Astrocyte of the spinal cord (primary cell): ENCODE measurements around the gene TBX1.

Experiments used
- DNase-seq: peaks from one replicate; pipeline ENCODE4 v3.0.0; 2011; ENCODE audit warnings: low read depth, low spot score
- H3K4me3 ChIP-seq: 2 replicates; pipeline ENCODE4 v1.5.1; 2011; ENCODE audit warnings: low read depth, mild to moderate bottlenecking, low read length, moderate library complexity
- in situ Hi-C: cut with HindIII; loops from 2 replicates; pipeline ENCODE4 v1.10.0; 2017; ENCODE audit warnings: low sequenced_read_pairs
- TF ChIP-seq, protein P1 (sequence below): IDR thresholded peaks from 2 replicates; pipeline ENCODE4 v1.5.1; 2012; ENCODE audit warnings: low read depth, mild to moderate bottlenecking, low read length, inconsistent platforms

Gene TBX1

DNA sequence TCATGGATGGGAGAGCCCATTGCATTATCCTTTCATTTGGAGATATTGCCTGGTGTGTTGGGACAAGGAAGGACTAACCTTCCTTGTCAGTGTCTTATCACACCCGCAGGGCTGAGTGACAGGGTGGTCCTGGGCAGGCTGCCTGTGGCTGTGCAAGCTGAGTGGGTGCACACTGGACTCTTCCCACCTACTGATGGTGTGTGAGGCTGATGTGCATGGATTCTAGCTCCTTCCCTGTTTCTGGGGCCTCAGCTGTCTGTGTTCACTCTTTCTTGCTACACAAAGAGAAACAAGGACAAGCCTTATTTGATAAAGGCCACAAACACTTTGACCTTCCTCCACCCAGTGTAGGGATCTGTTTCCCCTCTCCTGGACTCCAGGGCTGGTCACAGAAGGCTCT lies 22.0 kb downstream of the TBX1 start:
- no peak for DNase-seq
- TF ChIP-seq, protein P1, sequence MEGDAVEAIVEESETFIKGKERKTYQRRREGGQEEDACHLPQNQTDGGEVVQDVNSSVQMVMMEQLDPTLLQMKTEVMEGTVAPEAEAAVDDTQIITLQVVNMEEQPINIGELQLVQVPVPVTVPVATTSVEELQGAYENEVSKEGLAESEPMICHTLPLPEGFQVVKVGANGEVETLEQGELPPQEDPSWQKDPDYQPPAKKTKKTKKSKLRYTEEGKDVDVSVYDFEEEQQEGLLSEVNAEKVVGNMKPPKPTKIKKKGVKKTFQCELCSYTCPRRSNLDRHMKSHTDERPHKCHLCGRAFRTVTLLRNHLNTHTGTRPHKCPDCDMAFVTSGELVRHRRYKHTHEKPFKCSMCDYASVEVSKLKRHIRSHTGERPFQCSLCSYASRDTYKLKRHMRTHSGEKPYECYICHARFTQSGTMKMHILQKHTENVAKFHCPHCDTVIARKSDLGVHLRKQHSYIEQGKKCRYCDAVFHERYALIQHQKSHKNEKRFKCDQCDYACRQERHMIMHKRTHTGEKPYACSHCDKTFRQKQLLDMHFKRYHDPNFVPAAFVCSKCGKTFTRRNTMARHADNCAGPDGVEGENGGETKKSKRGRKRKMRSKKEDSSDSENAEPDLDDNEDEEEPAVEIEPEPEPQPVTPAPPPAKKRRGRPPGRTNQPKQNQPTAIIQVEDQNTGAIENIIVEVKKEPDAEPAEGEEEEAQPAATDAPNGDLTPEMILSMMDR: no peak
- in situ Hi-C loops: no loop called here
- no peak overlapping the region for H3K4me3 ChIP-seq

DNA sequence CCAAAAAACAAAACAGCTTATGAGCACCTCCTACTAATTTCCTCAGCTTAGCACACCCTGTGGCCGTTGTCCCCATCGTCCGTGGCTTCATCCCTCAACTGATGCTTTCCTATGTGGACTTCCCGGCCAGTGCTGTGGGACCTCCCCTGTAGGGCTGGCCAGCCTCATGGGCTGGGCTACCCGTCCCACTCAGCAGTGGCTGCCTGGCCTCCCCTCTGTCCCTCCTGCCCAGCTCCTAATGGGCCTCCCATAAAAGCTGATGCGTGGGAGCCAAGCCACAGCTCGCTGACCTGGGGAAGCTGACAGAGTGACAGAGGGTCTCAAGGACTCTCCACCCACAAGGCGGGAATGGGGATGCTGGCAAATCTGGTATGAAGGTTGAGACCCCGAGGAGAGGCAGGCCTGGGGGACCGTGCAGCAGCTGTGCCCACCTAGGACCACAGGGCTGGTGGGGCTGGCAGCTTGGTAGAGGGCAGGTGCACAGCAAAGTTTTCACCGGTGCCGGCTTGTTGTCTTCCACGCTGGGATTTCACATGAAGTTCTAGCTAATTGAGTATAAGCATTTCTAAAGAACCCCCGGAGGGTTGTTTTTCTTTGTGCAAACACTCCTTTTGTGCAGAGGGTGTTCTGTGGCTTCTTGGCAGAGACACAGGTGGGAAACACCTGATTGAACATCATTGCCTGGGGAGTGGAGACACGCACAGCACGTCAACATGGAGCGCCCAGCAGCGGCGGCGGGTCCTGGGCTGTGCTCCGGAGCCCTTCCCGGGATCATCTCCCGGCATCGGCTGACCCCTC lies 23.2 kb downstream of the TBX1 start:
- no peak overlapping the region for H3K4me3 ChIP-seq
- in situ Hi-C loops: no loop called here
- TF ChIP-seq, protein P1: no peak
- no peak for DNase-seq

DNA sequence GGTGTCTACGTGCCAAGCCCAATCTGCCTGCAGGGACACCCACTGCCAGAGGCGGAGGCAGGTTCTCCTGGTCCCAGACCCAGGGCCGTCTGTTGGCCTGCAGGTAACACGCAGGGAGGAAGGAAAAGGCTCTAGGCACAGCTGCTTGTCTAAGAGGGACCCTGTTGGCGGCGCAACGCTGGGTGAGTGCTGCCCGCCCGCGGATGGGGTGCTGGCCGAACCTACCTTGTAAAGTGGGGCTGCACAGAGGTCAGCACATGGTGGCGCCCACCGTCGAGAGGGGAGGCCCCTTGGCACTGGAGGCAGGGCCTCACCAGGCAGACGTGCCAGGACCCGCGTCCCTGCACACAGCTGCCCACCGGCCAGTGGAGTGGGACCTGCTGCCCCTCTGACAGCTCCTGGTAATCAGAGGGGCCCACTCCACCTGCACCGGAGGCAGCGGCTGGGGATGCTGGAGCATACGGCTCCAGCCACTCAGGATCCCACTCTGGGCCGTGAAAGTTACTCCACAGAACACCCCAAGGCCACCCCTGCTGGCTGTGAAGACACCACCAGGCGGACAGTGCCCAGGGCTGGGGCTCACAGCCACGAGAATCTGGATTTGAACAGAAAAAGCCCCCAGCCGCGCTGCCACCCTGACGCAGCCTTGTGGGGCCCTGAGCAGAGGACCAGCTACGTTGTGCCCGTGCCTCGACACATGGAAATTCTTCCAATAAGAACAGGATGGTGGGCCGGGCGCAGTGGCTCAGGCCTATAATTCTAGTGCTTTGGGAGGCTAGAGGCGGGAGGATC lies 24.0 kb downstream of the TBX1 start:
- TF ChIP-seq, protein P1: no peak
- DNase-seq: no peak
- in situ Hi-C loops: no loop called here
- H3K4me3 ChIP-seq: no peak overlapping the region

DNA sequence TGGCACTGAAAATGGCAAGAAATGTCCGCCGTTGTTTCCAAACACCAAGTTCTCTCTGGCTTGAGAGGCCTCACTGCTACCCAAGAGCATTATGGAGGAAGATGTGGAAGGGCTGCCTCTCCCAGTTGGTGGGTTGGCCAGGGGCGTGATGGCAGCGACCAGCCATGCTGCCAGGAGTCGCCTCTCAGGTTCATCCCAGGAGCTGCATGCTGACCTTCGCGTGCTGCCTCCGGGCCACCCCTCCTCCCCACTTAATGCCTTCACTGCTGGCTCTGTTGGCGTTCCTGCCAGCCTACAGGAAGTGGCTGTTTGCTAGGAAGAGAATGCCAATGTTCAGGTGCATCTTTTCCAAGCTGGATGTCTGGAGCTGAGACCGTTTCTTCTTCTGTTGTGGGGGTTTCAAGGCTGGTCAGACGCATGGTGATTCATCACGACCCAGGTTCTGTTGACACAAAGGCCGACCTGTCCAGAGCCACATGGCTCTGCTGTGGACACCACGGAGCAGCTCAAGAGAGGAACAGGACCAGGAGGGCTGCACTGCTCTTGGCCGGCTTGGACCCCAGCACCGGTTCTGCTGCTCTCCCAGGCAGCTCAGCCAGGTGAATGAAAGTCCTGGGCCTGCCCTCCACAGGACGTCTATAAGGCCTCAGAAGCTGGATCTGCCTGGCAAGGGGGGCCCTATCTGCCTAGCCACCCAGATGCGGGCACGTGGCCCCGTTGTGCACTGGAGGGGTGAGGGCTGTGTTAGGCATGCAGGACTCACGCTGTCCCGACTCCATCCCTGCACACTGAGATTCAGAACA lies 25.1 kb downstream of the TBX1 start:
- H3K4me3 ChIP-seq: no peak overlapping the region
- TF ChIP-seq, protein P1: no peak
- in situ Hi-C loops: no loop called here

DNA sequence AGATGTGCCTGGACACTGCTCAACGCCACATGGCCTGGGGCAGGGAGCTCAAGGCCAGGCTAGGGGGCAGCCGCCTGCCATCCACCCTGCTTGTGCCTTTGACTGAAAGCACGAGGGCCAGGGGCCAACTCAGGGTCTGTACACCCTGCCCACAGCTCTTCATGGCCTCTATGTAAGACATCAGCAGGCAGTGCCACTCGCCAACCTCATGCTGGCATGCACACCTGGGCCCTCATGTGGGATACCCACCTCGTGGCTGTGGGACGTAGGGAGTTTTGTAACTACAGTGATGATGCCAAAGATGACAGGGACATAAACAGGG lies 25.6 kb downstream of the TBX1 start:
- DNase-seq: no peak
- TF ChIP-seq, protein P1: no peak
- in situ Hi-C loops: no loop called here
- no peak overlapping the region for H3K4me3 ChIP-seq

More for the DNA sequence above, 25.1 kb downstream of the TBX1 start:
- no peak for DNase-seq
